Suprapubic skin (tissue), 4 donors: Measurements from ENCODE around the gene GZMM.

Source experiments
- CTCF ChIP-seq, 2 donors: fragments of 200-600 bp in 1 of 2; fragments of 450-650 bp in 1 of 2; sonication (generic) in 1 of 2; IDR thresholded peaks; one replicate each; pipeline ENCODE4 v1.5.1; 2016 to 2019; ENCODE audit warnings: antibody characterized with exemption in 2 of 2, mild to moderate bottlenecking in 1 of 2, moderate library complexity in 1 of 2
- EP300 ChIP-seq: sonication (generic); formaldehyde crosslinking; IDR thresholded peaks from one replicate; pipeline ENCODE4 v1.6.1; 2017; ENCODE audit warnings: antibody characterized with exemption
- POLR2A ChIP-seq, 2 donors: fragments of 450-650 bp; IDR thresholded peaks; one replicate each; pipeline ENCODE4 v1.6.1; 2017; ENCODE audit warnings: antibody characterized with exemption in 2 of 2, mild to moderate bottlenecking in 2 of 2, moderate library complexity in 2 of 2
- POLR2AphosphoS5 ChIP-seq, 3 donors: sonication (generic); formaldehyde crosslinking; IDR thresholded peaks; one replicate each; pipeline ENCODE4 v1.6.1; 2017; ENCODE audit warnings: antibody characterized with exemption in 3 of 3

- TF ChIP-seq CTCF (IDR thresholded peaks at IDR 0.05): no peak
- TF ChIP-seq EP300: no peak
- no peak for TF ChIP-seq POLR2A (IDR thresholded peaks at IDR 0.05)
- TF ChIP-seq POLR2AphosphoS5 (IDR thresholded peaks at IDR 0.05): no peak
These were observed 49.4 kb upstream of the GZMM start for GRCh38 chr19:494171-495080.
